H1 (cell line): ENCODE results near the gene SIGLECL1. TPM values are rescaled to one million over a fixed set of nuclear protein-coding genes. Genes with fewer than 3 reads are reported as not detected.
A peak's percentile ranks its signal among the peaks of the same experiment; 100 is the strongest.
"Not testable (repeated sequence)": the region's sequence is repeated elsewhere in the genome, so short reads cannot be mapped to it uniquely, and the experiment has no call there.

ENCODE experiments used
- CTCF ChIA-PET: fragments of 300-600 bp; sonication (Branson Sonifier 250); formaldehyde crosslinking; loops from one replicate; lab custom pipeline; 2021; ENCODE audit not compliant: partially characterized antibody; lab: Charles Lee
- POLR2A ChIA-PET: fragments of 300-600 bp; sonication (Branson Sonifier 250); formaldehyde crosslinking; loops from one replicate; lab custom pipeline; 2021; ENCODE audit warnings: inconsistent platforms; ENCODE audit not compliant: partially characterized antibody; lab: Charles Lee
- DNase-seq, 2 experiments: peaks; one replicate each; pipeline versions ENCODE4 v3.0.0 to v3.0.0-alpha.2; 2010 to 2022; ENCODE audit warnings: low spot score in 2 of 2, low read depth in 1 of 2, mixed read lengths in 1 of 2
- FAIRE-seq: peaks from 2 replicates; lab custom pipeline; 2011; peaks lifted over from hg19 to GRCh38; lab: Jason Lieb, UNC
- H2AFZ ChIP-seq: 2 replicates; pipeline ENCODE4 v1.8.1; 2012; ENCODE audit warnings: low read length, inconsistent platforms
- H2AK5ac ChIP-seq: 2 replicates; pipeline ENCODE4 v1.6.1; 2013; ENCODE audit warnings: low read depth, low read length
- H2BK120ac ChIP-seq: replicated peaks from 2 replicates; pipeline ENCODE3; 2013; ENCODE audit warnings: low read depth, low read length, inconsistent platforms
- H2BK12ac ChIP-seq: 2 replicates; pipeline ENCODE4 v1.6.1; 2013; ENCODE audit warnings: low read depth, low read length
- H2BK15ac ChIP-seq: 2 replicates; pipeline ENCODE4 v1.6.1; 2013; ENCODE audit warnings: low read length
- H2BK20ac ChIP-seq: 2 replicates; pipeline ENCODE4 v1.6.1; 2013; ENCODE audit warnings: low read length
- H2BK5ac ChIP-seq: 2 replicates; pipeline ENCODE4 v1.6.1; 2013; ENCODE audit warnings: low read depth, low read length
- H3K14ac ChIP-seq: 2 replicates; pipeline ENCODE4 v1.6.1; 2013; ENCODE audit warnings: inconsistent platforms; ENCODE audit not compliant: insufficient read length
- H3K18ac ChIP-seq: 2 replicates; pipeline ENCODE4 v1.6.1; 2013; ENCODE audit warnings: low read length; ENCODE audit errors: extremely low read depth
- H3K23ac ChIP-seq: 2 replicates; pipeline ENCODE4 v1.6.1; 2013; ENCODE audit warnings: inconsistent platforms; ENCODE audit not compliant: insufficient read length
- H3K23me2 ChIP-seq: 2 replicates; pipeline ENCODE4 v1.6.1; 2013; ENCODE audit warnings: low read depth, low read length
- H3K27ac ChIP-seq: 2 replicates; pipeline ENCODE4 v1.6.1; 2011; ENCODE audit warnings: low read depth, low read length, inconsistent platforms
- H3K27me3 ChIP-seq, 4 experiments: replicated peaks in 1 of 4; 1 replicate in 1 of 4; 2 replicates in 3 of 4; pipeline versions ENCODE4 v1.6.1 to v1.8.1; 2011 to 2013; ENCODE audit warnings: low read length in 3 of 4, mild to moderate bottlenecking in 3 of 4, inconsistent platforms in 2 of 4, mixed read lengths in 2 of 4, moderate library complexity in 1 of 4; ENCODE audit not compliant: control insufficient read depth in 3 of 4, insufficient read depth in 3 of 4; ENCODE audit errors: extremely low read depth in 1 of 4
- H3K36me3 ChIP-seq, 4 experiments: 2 replicates each; pipeline versions ENCODE4 v1.6.1 to v1.8.1; 2011 to 2013; ENCODE audit warnings: mild to moderate bottlenecking in 4 of 4, low read length in 3 of 4, moderate library complexity in 2 of 4, control low read depth in 1 of 4, inconsistent platforms in 1 of 4; ENCODE audit not compliant: insufficient read depth in 4 of 4, control insufficient read depth in 2 of 4
- H3K4ac ChIP-seq: replicated peaks from 2 replicates; pipeline ENCODE3; 2013; ENCODE audit warnings: low read length, low read depth, mixed read lengths, inconsistent platforms; ENCODE audit not compliant: insufficient read length
- H3K4me1 ChIP-seq, 4 experiments: replicated peaks in 1 of 4; 1 replicate in 1 of 4; 2 replicates in 3 of 4; pipeline versions ENCODE4 v1.6.1 to v1.8.1; 2011 to 2013; ENCODE audit warnings: low read length in 3 of 4, inconsistent platforms in 2 of 4, mixed read lengths in 1 of 4; ENCODE audit not compliant: insufficient read depth in 4 of 4, control insufficient read depth in 3 of 4
- H3K4me2 ChIP-seq, 2 experiments: 2 replicates each; pipeline versions ENCODE4 v1.6.1 to v1.8.1; 2011 to 2013; ENCODE audit warnings: low read depth in 2 of 2, low read length in 2 of 2, control low read depth in 1 of 2, inconsistent platforms in 1 of 2, mild to moderate bottlenecking in 1 of 2; ENCODE audit not compliant: insufficient read depth in 1 of 2
- H3K4me3 ChIP-seq, 4 experiments: fragments of 200-600, 300-600 bp in 1 of 4; sonication (generic), shearing (Covaris generic), sonication (Bioruptor Twin) in 1 of 4; 2 replicates each; pipeline versions ENCODE4 v1.5.1 to v1.8.1; 2011 to 2016; ENCODE audit warnings: low read length in 4 of 4, low read depth in 3 of 4, control low read depth in 2 of 4, inconsistent platforms in 2 of 4, mild to moderate bottlenecking in 2 of 4, mixed read lengths in 1 of 4, moderate library complexity in 1 of 4; ENCODE audit not compliant: insufficient read depth in 2 of 4; ENCODE audit errors: extremely low read depth in 1 of 4
- H3K56ac ChIP-seq: replicated peaks from 2 replicates; pipeline ENCODE3; 2013; ENCODE audit warnings: low read depth, mild to moderate bottlenecking, mixed read lengths, low read length, inconsistent platforms; ENCODE audit not compliant: insufficient read length
- H3K79me1 ChIP-seq: 2 replicates; pipeline ENCODE4 v1.6.1; 2013; ENCODE audit warnings: low read depth, low read length, control low read depth
- H3K79me2 ChIP-seq, 2 experiments: 2 replicates each; pipeline versions ENCODE4 v1.6.1 to v1.8.1; 2012 to 2013; ENCODE audit warnings: low read length in 2 of 2, mild to moderate bottlenecking in 2 of 2, inconsistent platforms in 1 of 2; ENCODE audit not compliant: insufficient read depth in 2 of 2, control insufficient read depth in 1 of 2
- H3K9ac ChIP-seq, 4 experiments: replicated peaks in 1 of 4; 1 replicate in 1 of 4; 2 replicates in 3 of 4; pipeline versions ENCODE4 v1.6.1 to v1.8.1; 2011 to 2013; ENCODE audit warnings: low read depth in 3 of 4, low read length in 3 of 4, control low read depth in 2 of 4, mild to moderate bottlenecking in 2 of 4, moderate library complexity in 2 of 4, inconsistent platforms in 1 of 4; ENCODE audit errors: extremely low read depth in 1 of 4
- H3K9me3 ChIP-seq, 2 experiments: 2 replicates each; pipeline versions ENCODE4 v1.6.1 to v1.8.1; 2012 to 2013; ENCODE audit warnings: mild to moderate bottlenecking in 2 of 2, moderate library complexity in 2 of 2, control low read depth in 1 of 2, inconsistent platforms in 1 of 2, low read depth in 1 of 2, low read length in 1 of 2, mixed read lengths in 1 of 2; ENCODE audit not compliant: insufficient read depth in 2 of 2
- H4K20me1 ChIP-seq, 2 experiments: replicated peaks in 1 of 2; 2 replicates each; pipeline versions ENCODE3 to v1.8.1; 2011 to 2013; ENCODE audit warnings: inconsistent platforms in 2 of 2, low read length in 2 of 2, mild to moderate bottlenecking in 1 of 2; ENCODE audit not compliant: insufficient read depth in 2 of 2, control insufficient read depth in 1 of 2
- H4K5ac ChIP-seq: 2 replicates; pipeline ENCODE4 v1.6.1; 2013; ENCODE audit warnings: low read length, low read depth, mixed read lengths, inconsistent platforms; ENCODE audit not compliant: insufficient read length
- H4K8ac ChIP-seq: 2 replicates; pipeline ENCODE4 v1.8.0; 2013; ENCODE audit warnings: mild to moderate bottlenecking, moderate library complexity, low read length, inconsistent platforms; ENCODE audit not compliant: insufficient read depth; ENCODE audit errors: extremely low read depth
- H4K91ac ChIP-seq: replicated peaks from 2 replicates; pipeline ENCODE3; 2013; ENCODE audit warnings: low read length, mixed read lengths, inconsistent platforms; ENCODE audit not compliant: insufficient read length
- WGBS, 2 experiments: shearing (Covaris generic) in 1 of 2; methylation state at CpG; one replicate each; pipeline versions ENCODE4 v1.1.6 to v1.1.7; 2013 to 2015; ENCODE audit warnings: low lambda C conversion rate in 2 of 2, mixed read lengths in 2 of 2, inconsistent platforms in 1 of 2, low coverage in 1 of 2, missing lambda C conversion rate in 1 of 2; ENCODE audit not compliant: insufficient replicate concordance in 2 of 2, insufficient coverage in 1 of 2, insufficient read length in 1 of 2; ENCODE audit errors: extremely low coverage in 1 of 2, missing lambda C conversion rate in 1 of 2; 5-methylcytosine and 5-hydroxymethylcytosine counted together
- polyA plus RNA-seq, 7 experiments: library from polyadenylated mRNA; depleted of rRNA in 3 of 7; stranded (reverse) in 5 of 7; unstranded in 2 of 7; fragments of >200 nt in 5 of 7; fragments of 200-250 nt in 2 of 7; gene quantifications; 1 replicate in 5 of 7; 2 replicates in 1 of 7; 4 replicates in 1 of 7; pipeline versions ENCODE4 v1.2.1 to v1.2.3, GENCODE V29; 2011 to 2013; ENCODE audit warnings: missing spikeins in 2 of 7, mixed read lengths in 2 of 7
- total RNA-seq: library from RNA; stranded (reverse); fragmentation: NEBNext Ultra II Directional; extraction: Animal tissue kit (Norgen Biotek cat#: 25700); gene quantifications from 2 replicates; pipeline ENCODE4 v1.2.1, GENCODE V29; 2021

SIGLECL1 gene
- total and polyA plus RNA-seq, 2 of the 8 experiments (the other 6 are each of a cell fraction or from before 2014, with no cell fraction given): not detected

GRCh38 chr19:51224898-51225393 is 25.9 kb upstream of the SIGLECL1 start, which contains the start of gene CD33:
CD33 (plus strand) TSS chr19:51225080; CDS start chr19:51225119, 39 bp downstream.
- H3K9me3 ChIP-seq, H4K5ac ChIP-seq, H3K14ac ChIP-seq, H2BK120ac ChIP-seq, H2AK5ac ChIP-seq, H3K27me3 ChIP-seq, H3K79me2 ChIP-seq, H3K79me1 ChIP-seq, H3K27ac ChIP-seq, POLR2A ChIA-PET, H3K4me3 ChIP-seq, H4K8ac ChIP-seq, H3K4me1 ChIP-seq, H2BK12ac ChIP-seq, H3K36me3 ChIP-seq, H4K20me1 ChIP-seq, FAIRE-seq, H3K18ac ChIP-seq, H3K4ac ChIP-seq, H3K56ac ChIP-seq, H2BK20ac ChIP-seq, H3K23ac ChIP-seq, DNase-seq, H3K4me2 ChIP-seq, H4K91ac ChIP-seq, H3K23me2 ChIP-seq, H2BK15ac ChIP-seq, H3K9ac ChIP-seq, H2BK5ac ChIP-seq: not testable (repeated sequence)
- CTCF ChIA-PET: interaction anchor here (2.0 kb wide), 1 partner anchor 66 kb away, joined by 4 read pairs; no protein-coding TSS in a partner anchor
- H2AFZ ChIP-seq: 0 out of 2 replicates have a peak within 1 kb of the TSS, but pooled peaks have one; percentile 52
- WGBS, 2 experiments: 88% methylated on average over 10 of the region's 11 CpGs; no CpG with 5 or more reads in 1 of the 2 experiments
